Measurements from ENCODE around the gene ZBTB26.

- TF ChIP-seq GATA2 (IDR thresholded peaks at IDR 0.05; ENCODE audit: low read depth, low read length), result no peak
- no peak for TF ChIP-seq GATA3 (IDR thresholded peaks at IDR 0.05; ENCODE audit: low read depth, low read length)
Observed at GRCh38 chr9:122875523-122875922, 55.8 kb downstream of the ZBTB26 start.

Data from SH-SY5Y (cell line).